ENCODE results near the gene FCER1A.

DNA sequence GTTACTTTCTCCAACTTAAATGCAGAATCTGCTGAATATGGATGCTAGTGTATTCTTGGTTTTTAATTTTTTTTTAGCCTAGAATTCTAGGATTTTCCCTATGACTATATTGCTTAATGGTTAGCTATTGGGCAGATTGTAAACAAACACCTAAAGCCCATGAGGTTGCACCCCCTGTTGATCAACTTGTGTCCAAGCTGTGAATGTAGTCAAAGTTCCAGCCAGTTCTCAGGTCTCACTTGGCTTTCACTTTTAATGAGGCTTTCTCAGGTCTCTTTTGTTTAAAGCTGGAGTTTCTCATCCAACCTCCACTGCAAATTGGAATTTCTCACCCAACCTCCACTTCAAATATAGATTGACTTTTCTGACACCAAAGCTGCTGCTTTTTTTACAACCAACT, 35.9 kb downstream of the FCER1A start:
- TF ChIP-seq, protein P1, sequence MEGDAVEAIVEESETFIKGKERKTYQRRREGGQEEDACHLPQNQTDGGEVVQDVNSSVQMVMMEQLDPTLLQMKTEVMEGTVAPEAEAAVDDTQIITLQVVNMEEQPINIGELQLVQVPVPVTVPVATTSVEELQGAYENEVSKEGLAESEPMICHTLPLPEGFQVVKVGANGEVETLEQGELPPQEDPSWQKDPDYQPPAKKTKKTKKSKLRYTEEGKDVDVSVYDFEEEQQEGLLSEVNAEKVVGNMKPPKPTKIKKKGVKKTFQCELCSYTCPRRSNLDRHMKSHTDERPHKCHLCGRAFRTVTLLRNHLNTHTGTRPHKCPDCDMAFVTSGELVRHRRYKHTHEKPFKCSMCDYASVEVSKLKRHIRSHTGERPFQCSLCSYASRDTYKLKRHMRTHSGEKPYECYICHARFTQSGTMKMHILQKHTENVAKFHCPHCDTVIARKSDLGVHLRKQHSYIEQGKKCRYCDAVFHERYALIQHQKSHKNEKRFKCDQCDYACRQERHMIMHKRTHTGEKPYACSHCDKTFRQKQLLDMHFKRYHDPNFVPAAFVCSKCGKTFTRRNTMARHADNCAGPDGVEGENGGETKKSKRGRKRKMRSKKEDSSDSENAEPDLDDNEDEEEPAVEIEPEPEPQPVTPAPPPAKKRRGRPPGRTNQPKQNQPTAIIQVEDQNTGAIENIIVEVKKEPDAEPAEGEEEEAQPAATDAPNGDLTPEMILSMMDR (IDR thresholded peaks at IDR 0.05 in 2 of 3, conservative IDR thresholded peaks at IDR 0.05 in 1 of 3; ENCODE audit: insufficient read depth in 2 of 3, low read depth in 1 of 3, low read length in 3 of 3), result no peak
- no peak for TF ChIP-seq EZH2 (IDR thresholded peaks at IDR 0.05; ENCODE audit: borderline replicate concordance, low read depth, low read length)
- TF ChIP-seq ZBED1 (IDR thresholded peaks at IDR 0.05), result no peak
- no peak for TF ChIP-seq TAF1 (IDR thresholded peaks at IDR 0.05; ENCODE audit: control insufficient read depth, extremely low read depth, insufficient read depth, low read length, severe bottlenecking)
- TF ChIP-seq, protein P2, sequence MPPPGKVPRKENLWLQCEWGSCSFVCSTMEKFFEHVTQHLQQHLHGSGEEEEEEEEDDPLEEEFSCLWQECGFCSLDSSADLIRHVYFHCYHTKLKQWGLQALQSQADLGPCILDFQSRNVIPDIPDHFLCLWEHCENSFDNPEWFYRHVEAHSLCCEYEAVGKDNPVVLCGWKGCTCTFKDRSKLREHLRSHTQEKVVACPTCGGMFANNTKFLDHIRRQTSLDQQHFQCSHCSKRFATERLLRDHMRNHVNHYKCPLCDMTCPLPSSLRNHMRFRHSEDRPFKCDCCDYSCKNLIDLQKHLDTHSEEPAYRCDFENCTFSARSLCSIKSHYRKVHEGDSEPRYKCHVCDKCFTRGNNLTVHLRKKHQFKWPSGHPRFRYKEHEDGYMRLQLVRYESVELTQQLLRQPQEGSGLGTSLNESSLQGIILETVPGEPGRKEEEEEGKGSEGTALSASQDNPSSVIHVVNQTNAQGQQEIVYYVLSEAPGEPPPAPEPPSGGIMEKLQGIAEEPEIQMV (tag; conservative IDR thresholded peaks at IDR 0.05; ENCODE audit: low read depth), result no peak
- TF ChIP-seq DPF2 (IDR thresholded peaks at IDR 0.05), result no peak
